ENCODE measurements around the gene ERGIC3. TPM values are rescaled to one million over a fixed set of nuclear protein-coding genes. Genes with fewer than 3 reads are reported as not detected.
A peak's percentile ranks its signal among the peaks of the same experiment; 100 is the strongest.

Gene ERGIC3
- total RNA-seq, 1 experiment from 2014 or later, result 258 TPM

GRCh38 chr20:35561268-35561667, 19.4 kb downstream of the ERGIC3 start:
- DNase-seq (ENCODE audit: low spot score), result peak; percentile 61

GRCh38 chr20:35561671-35562070, 19.8 kb downstream of the ERGIC3 start:
- no peak for DNase-seq (ENCODE audit: low spot score)

DNA sequence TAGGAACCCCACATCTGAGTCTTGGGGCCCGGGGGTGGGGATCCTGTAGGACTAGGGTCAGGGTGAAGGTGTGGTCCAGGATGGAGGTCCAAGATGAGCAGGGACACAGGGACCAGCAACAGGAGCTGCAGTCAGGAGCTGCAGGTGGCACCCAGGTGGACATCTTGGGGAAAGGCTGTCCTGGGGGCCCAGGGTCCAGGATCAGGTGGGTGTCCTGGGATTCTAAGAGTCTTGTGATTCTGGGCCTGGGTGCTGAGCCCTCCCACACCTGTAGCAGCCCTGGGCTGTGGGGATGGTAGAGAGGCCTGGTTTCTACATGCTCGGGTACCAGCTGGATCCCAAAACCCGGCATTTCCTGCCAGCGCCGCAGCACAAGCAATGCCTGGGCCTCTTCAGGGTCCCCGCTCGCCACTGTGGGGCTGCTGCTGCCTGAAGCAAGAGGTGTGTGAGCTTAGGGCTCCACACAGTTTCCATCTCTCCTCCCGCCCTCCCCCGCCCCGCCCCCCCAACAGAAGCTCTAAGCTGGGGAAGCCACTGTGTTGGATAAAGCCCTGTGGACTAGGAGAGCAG, 20.7 kb downstream of the ERGIC3 start:
- DNase-seq (ENCODE audit: low spot score), result no peak

- no peak for DNase-seq (ENCODE audit: low spot score)
These were observed 22.0 kb downstream of the ERGIC3 start for GRCh38 chr20:35563834-35564233.

- no peak for DNase-seq (ENCODE audit: low spot score)
These were observed 23.0 kb downstream of the ERGIC3 start for GRCh38 chr20:35564905-35565304.

- DNase-seq (ENCODE audit: low spot score), result peak; percentile 22
These were observed 26.8 kb downstream of the ERGIC3 start for GRCh38 chr20:35568645-35569044.

DNA sequence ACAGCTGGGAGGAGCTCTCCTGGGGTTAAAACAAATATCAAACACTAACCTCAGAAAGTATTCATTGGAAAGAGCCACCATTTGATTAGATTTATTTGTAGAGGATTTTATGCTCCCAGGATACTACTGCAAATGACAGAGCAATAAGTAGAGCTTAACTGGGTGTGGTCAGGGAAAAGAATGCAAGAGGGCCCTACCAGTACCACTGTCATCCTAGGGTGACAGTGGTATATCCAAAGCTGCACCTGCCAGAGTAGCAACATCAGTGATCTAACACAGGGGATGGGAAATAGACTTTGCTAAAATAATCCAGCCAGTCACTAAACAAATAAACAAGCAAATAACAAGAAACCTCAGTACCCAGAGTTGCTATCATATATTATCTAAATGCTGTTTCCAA, 29.7 kb downstream of the ERGIC3 start:
- no peak for DNase-seq (ENCODE audit: low spot score)

DNA sequence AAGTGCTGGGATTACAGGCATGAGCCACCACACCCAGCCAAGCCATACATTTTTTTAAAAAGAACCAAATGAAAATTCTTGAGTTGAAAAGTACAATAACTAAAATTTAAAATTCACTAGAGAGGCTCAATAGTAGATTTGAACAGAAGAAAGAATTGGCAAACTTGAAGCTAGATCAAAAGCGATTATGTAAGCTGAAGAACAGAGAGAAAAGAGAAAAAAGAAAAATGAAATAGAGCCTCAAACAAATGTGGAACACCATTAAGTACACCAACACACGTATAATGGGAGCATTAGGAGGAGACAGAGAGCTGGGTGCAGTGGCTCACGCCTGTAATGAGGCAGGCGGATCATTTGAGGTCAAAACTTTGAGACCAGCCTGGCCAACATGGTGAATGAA, 31.0 kb downstream of the ERGIC3 start:
- DNase-seq (ENCODE audit: low spot score), result no peak

GRCh38 chr20:35575958-35576357, 34.1 kb downstream of the ERGIC3 start:
- DNase-seq (ENCODE audit: low spot score), result no peak

DNA sequence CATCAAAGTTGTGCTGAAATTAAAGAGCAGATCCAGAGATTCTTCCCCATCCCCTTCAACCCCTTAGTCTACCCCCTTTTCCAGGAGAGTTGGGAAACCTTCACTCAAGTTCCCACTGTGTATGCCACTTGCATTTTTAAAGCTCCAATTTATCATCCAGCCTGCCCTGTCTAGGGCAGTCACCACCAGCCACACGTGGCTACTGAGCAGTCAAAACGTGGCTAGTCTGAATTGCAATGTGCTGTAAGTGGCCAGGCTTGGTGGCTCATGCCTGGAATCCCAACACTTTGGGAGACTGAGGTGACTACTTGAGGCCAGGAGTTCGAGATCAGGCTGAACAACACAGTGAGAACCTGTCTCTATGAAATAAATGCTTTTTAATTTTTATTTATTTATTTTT, 34.9 kb downstream of the ERGIC3 start:
- DNase-seq (ENCODE audit: low spot score), result no peak

DNA sequence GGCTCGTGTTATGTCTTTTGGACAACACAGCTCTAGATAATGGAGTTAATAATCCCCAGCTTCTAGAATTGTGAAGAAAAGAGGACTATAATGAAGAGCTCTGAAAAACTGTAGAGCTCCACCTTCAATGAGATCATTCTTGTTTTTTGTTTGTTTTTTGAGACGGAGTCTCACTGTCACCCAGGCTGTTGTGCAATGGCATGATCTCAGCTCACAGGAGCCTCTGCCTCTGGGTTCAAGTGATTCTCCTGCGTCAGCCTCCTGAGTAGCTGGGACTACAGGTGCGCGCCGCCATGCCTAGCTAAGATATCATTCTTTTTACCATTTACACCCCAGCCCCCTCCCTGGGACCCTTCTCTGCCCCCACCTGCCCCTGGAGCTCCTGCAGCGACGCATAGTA, 36.6 kb downstream of the ERGIC3 start:
- no peak for DNase-seq (ENCODE audit: low spot score)

DNA sequence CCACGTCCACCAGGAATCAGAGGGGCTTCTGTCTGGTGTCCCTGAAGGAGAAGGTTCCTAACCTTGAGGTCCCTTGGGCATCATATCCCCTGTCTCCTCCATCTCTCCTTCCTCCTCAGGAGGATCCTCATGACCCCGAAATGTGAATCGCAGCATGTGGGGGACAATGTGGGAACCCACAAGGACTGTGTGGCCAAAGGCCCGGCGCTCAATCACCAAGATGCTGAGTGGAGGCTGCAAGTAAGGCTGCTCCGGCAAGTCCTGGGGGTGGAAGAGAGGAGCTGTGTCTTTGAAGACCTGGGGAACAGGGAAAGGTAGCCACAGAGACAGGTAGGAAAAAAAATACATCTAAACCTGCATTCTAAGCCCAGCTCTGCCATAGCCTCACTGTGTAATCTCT, 37.3 kb downstream of the ERGIC3 start:
- no peak for DNase-seq (ENCODE audit: low spot score)

- DNase-seq (ENCODE audit: low spot score), result no peak
These were observed 40.3 kb downstream of the ERGIC3 start for GRCh38 chr20:35582131-35582530.

DNA sequence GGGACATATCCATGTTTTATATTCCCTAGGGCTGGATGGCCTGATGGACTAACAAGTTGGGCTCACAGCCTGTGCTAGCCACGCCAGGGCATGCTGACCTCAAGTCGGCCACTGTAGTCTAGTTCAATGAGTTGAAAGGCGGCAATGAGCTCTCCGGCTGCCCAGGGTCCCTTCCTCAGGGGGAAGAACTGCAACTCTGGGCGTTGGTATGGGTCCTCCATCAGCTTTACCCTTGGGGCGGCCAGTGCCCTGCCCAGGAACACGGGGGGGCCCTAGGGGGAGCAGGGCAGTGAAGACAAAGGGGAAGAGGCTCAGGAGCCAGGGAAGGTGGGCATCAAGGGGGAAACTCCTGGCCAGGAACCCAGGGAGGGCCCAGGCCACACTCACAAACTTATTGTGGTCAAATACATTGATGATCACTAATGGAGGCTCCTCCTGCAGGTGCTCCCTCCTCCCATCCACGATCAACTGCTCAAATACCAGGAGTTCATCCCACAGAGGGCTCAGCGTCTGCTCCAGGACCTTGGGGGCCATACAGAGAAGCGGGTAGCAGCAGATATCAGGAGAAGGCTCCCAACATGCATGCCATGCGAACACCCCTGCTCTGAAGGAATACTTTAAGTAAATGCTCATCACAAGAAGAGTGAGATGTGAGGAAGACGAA, 41.0 kb downstream of the ERGIC3 start:
- DNase-seq (ENCODE audit: low spot score), result no peak

DNA sequence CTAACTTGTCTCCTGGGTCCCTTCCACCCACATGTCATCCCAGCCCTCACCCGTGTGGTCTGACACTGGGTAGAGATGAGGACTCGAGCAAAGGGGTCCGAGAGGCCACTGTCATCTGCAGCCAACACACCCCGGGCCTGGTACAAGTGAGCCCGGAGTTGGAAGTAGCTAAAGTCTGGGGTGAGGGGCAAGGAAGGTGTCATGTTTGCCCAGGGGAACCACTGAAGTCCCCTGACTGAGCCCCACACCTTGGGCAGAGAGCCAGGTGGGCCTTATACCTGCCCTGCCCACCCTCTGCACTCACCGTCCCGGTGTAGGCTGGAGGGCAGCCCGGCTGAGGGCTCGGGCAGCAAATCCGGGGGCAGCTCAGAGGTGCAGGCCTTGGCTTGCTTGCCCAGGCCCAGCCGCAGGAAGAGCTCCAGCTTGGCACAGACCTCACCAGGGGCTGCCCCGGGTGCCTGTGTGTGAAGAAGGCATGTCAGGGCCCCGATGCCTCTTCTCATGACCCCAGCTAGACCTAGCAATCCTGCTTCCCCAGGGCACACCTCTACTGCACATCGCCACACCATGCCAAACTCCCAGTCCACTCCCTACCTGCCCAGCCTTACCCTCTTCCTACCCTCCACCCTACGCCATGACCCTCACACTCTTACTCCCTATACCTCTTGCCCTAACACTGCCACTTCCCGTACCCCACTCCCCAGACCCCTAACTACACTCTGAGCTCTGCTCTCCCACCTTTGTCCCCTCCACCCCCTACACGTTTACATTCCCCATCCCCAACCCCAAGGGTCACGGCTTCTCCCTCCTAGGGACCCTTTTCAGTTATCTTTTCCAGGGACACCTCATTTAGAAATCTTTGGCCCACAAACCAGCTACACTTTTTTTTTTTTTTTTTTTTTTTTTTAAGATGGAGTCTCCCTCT, 42.0 kb downstream of the ERGIC3 start:
- no peak for DNase-seq (ENCODE audit: low spot score)

DNA sequence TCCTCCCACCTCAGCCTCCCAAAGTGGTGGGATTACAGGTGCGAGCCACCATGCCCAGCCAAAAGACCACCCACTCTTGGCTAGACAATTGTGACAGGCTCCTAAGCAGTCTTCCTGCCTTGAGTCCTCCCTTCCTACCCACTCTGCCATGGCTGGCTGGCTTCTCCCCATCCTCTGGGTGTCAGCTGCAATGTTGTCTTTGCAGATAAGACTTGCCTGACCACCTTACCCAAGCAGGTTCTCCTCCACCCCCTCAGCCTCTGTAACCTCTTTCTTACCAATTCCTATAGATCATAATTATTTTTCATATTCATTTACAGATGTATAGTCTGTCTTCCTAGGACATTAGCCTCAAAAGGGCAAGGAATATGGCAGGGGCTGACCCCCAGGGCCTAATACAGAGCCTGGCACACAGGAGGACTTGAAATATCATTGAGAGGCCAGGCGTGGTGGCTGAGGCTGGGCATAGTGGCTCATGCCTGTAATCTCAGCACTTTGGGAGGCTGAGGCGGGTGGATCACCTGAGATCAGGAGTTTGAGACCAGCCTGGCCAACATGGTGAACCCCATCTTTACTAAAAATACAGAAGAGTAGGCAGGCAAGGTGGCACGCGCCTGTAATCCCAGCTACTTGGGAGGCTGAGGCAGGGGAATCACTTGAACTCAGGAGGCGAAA, 45.0 kb downstream of the ERGIC3 start:
- no peak for DNase-seq (ENCODE audit: low spot score)

DNA sequence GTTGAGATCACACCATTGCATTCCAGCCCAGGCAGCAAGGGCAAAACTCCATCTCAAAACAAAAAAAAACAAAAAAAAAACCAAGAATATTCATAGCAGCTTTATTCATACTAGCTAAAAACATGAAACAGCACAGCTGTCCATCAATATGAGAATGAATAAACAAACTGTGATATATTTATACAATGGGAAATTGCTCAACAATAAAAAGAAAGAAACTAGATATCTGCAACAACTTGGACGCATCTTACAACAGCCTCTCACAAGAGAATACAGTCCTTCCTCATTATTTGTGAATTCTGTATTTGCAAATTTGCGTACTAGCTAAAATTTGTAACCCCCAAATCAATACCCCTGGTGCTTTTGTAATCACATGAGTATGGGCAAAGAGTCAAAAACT, 45.6 kb downstream of the ERGIC3 start:
- no peak for DNase-seq (ENCODE audit: low spot score)

GRCh38 chr20:35588397-35588796, 46.5 kb downstream of the ERGIC3 start:
- no peak for DNase-seq (ENCODE audit: low spot score)

DNA sequence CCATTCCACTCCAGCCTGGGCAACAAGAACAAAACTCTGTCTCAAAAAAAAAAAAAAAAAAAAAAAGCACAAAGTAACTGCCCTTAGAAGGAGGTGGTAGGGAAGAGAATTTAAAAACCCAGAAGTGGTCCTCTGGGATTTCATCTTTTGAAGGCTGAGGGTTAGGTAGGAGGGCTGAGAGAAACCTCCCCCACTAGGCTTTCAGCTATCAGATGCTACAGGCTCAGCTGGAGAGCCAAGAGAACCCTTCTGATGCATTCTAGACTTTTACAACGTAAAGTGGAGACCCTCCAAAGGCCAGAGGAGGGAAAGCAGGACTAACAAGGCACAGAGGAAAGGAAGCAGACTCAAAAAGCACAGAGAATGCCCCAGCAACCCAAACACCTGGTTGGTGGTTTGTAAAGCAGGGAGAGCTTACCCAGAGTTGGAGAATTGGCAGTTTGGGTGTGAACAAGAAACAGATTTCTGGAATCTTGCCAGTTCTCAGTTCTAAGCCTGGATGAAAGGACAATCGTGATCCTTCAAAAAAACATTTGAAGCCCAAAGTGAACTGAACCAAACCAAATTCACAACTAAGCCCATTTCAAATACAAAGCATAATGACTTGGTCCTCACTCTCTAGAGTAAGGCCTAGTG, 50.6 kb downstream of the ERGIC3 start:
- no peak for DNase-seq (ENCODE audit: low spot score)

- no peak for DNase-seq (ENCODE audit: low spot score)
These were observed 53.6 kb downstream of the ERGIC3 start for GRCh38 chr20:35595456-35595855.

DNA sequence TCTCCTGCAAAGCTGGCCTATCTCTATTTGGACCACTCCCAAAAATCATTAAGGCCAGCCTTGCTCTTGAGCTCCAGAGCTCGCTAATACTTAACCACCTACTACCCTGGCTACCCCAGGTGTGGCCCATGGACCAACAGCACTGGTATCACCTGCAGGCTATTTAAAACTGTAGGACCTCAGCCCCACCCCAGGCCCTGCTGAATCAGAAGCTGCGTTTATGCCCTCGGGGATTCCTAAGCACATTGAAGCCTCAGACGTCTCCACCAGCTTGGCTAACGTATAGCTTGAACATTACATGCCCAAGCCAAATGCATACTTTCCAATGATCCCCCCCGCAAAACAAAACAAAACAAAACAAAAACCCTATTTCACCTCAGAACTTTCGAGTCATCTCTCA, 54.0 kb downstream of the ERGIC3 start:
- DNase-seq (ENCODE audit: low spot score), result no peak

DNA sequence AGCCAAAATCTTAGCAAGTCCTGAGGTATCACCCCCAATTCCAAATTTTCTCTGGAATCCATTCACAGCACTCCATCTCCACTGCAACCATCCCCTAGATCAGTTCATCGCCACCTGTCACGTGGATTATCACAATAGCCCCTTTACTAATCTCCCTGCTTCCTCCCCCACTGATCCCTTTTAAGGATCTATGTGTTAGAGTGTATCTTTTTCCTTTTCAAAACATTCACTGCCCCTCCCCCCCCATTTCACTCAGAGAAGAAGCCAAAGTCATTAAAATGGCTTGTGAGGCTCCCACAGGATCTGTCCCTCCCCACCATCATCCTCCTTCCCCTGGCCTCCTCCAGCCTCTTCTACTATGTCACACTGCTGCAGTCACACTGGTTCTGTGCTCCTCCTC, 55.3 kb downstream of the ERGIC3 start:
- DNase-seq (ENCODE audit: low spot score), result no peak
